Astrocyte (in vitro differentiated cells and primary cell): ENCODE data around the gene TREX2. TPM values are rescaled to one million over a fixed set of nuclear protein-coding genes. Genes with fewer than 3 reads are reported as not detected.

Experiments used
- DNase-seq: peaks from one replicate; pipeline ENCODE4 v3.0.0-alpha.2; 2010; ENCODE audit warnings: low read depth
- FAIRE-seq: peaks from 2 replicates; lab custom pipeline; 2011; peaks lifted over from hg19 to GRCh38; lab: Jason Lieb, UNC
- H2AFZ ChIP-seq: 2 replicates; pipeline ENCODE4 v1.6.0; 2012; ENCODE audit warnings: low read depth, low read length, inconsistent platforms
- H3K27ac ChIP-seq: 2 replicates; pipeline ENCODE4 v1.5.1; 2011; ENCODE audit warnings: low read depth, low read length, inconsistent platforms
- H3K27me3 ChIP-seq: 2 replicates; pipeline ENCODE4 v1.6.0; 2011; ENCODE audit warnings: low read length, inconsistent platforms; ENCODE audit not compliant: insufficient read depth
- H3K36me3 ChIP-seq: 2 replicates; pipeline ENCODE4 v1.5.1; 2011; ENCODE audit warnings: low read length, inconsistent platforms; ENCODE audit not compliant: insufficient read depth
- H3K4me1 ChIP-seq: 2 replicates; pipeline ENCODE4 v1.5.1; 2011; ENCODE audit warnings: low read length, inconsistent platforms; ENCODE audit not compliant: insufficient read depth
- H3K4me2 ChIP-seq: 2 replicates; pipeline ENCODE4 v1.6.0; 2012; ENCODE audit warnings: low read length, inconsistent platforms
- H3K4me3 ChIP-seq: 2 replicates; pipeline ENCODE4 v1.5.1; 2011; ENCODE audit warnings: low read depth, mild to moderate bottlenecking, low read length, inconsistent platforms; ENCODE audit not compliant: insufficient read depth
- H3K79me2 ChIP-seq: 2 replicates; pipeline ENCODE4 v1.6.0; 2012; ENCODE audit warnings: mild to moderate bottlenecking, low read length, inconsistent platforms; ENCODE audit not compliant: insufficient read depth
- H3K9ac ChIP-seq: 2 replicates; pipeline ENCODE4 v1.6.0; 2012; ENCODE audit warnings: mild to moderate bottlenecking, low read length, inconsistent platforms
- H3K9me3 ChIP-seq: 2 replicates; pipeline ENCODE4 v1.5.1; 2012; ENCODE audit warnings: low read depth, mild to moderate bottlenecking, low read length, inconsistent platforms; ENCODE audit not compliant: insufficient read depth
- H4K20me1 ChIP-seq: 2 replicates; pipeline ENCODE4 v1.6.0; 2012; ENCODE audit warnings: low read length, inconsistent platforms; ENCODE audit not compliant: insufficient read depth
- H3K27ac Mint-ChIP-seq: one replicate; pipeline ENCODE4 v1.8.0; 2021; ENCODE audit warnings: mild to moderate bottlenecking, mixed read lengths; ENCODE audit not compliant: unreplicated experiment
- H3K27me3 Mint-ChIP-seq: one replicate; pipeline ENCODE4 v1.8.0; 2021; ENCODE audit warnings: low read depth, mixed read lengths; ENCODE audit not compliant: unreplicated experiment
- H3K36me3 Mint-ChIP-seq: one replicate; pipeline ENCODE4 v1.8.0; 2021; ENCODE audit warnings: low read depth, mixed read lengths; ENCODE audit not compliant: unreplicated experiment
- H3K4me1 Mint-ChIP-seq: one replicate; pipeline ENCODE4 v1.8.0; 2021; ENCODE audit warnings: low read depth, mixed read lengths; ENCODE audit not compliant: unreplicated experiment
- H3K4me3 Mint-ChIP-seq: one replicate; pipeline ENCODE4 v1.8.0; 2021; ENCODE audit warnings: mild to moderate bottlenecking, moderate library complexity, mixed read lengths; ENCODE audit not compliant: unreplicated experiment
- H3K9me3 Mint-ChIP-seq: one replicate; pipeline ENCODE4 v1.8.0; 2021; ENCODE audit warnings: mild to moderate bottlenecking, mixed read lengths; ENCODE audit not compliant: unreplicated experiment
- CTCF ChIP-seq: IDR thresholded peaks from 2 replicates; pipeline ENCODE4 v1.5.1; 2011; ENCODE audit warnings: low read depth, mild to moderate bottlenecking, inconsistent platforms, low read length, moderate library complexity; ENCODE audit not compliant: insufficient read depth
- EZH2 ChIP-seq: IDR thresholded peaks from 2 replicates; pipeline ENCODE4 v1.6.1; 2012; ENCODE audit warnings: mild to moderate bottlenecking, low read length, inconsistent platforms; ENCODE audit not compliant: insufficient read depth
- total RNA-seq: library from RNA; stranded (reverse); gene quantifications from 2 replicates; pipeline ENCODE4 v1.2.1, GENCODE V29; 2021

The TREX2 gene
- total RNA-seq, 1 donor from 2014 or later = 0.36 TPM

- Histone ChIP-seq H3K9me3 (no peaks in the 10 kb centered on the region), H3K79me2 (no peaks in the 10 kb centered on the region), H3K27ac (no peak overlapping the region), H3K9ac (no peak overlapping the region), H4K20me1 (no peaks in the 10 kb centered on the region), H3K36me3 (no peaks in the 10 kb centered on the region), H3K27me3 (no peaks in the 10 kb centered on the region), H3K4me1 (no peaks in the 10 kb centered on the region), H2AFZ (no peak overlapping the region), H3K4me3 (no peak overlapping the region), H3K4me2 (no peak overlapping the region)
- Mint-ChIP-seq H3K4me1 (no peaks in the 10 kb centered on the region), H3K4me3 (no peak overlapping the region), H3K27me3 (peaks cover 5% of the 10 kb centered on the region), H3K9me3 (no peaks in the 10 kb centered on the region), H3K27ac (no peak overlapping the region), H3K36me3 (no peaks in the 10 kb centered on the region)
- DNase-seq = no peak
- TF ChIP-seq EZH2 (no peak), CTCF (no peak)
- no peak for FAIRE-seq
These were observed 2.2 kb downstream of the TREX2 start for GRCh38 chrX:153443476-153444332.

- DNase-seq (no peak), FAIRE-seq (no peak)
- Histone ChIP-seq H3K4me2 (no peak overlapping the region), H3K4me1 (no peaks in the 10 kb centered on the region), H2AFZ (no peak overlapping the region), H3K9me3 (no peaks in the 10 kb centered on the region), H3K79me2 (no peaks in the 10 kb centered on the region), H3K4me3 (no peak overlapping the region), H3K36me3 (no peaks in the 10 kb centered on the region), H3K27ac (no peak overlapping the region), H4K20me1 (no peaks in the 10 kb centered on the region), H3K9ac (no peak overlapping the region), H3K27me3 (no peaks in the 10 kb centered on the region)
- Mint-ChIP-seq H3K4me1 (no peaks in the 10 kb centered on the region), H3K27ac (no peak overlapping the region), H3K36me3 (no peaks in the 10 kb centered on the region), H3K27me3 (peaks cover 5% of the 10 kb centered on the region), H3K4me3 (no peak overlapping the region), H3K9me3 (no peaks in the 10 kb centered on the region)
- no peak for TF ChIP-seq CTCF
- TF ChIP-seq EZH2 = no peak
These were observed 3.4 kb downstream of the TREX2 start for GRCh38 chrX:153442463-153442862.

- Histone ChIP-seq H2AFZ (no peak overlapping the region), H3K4me1 (no peaks in the 10 kb centered on the region), H3K79me2 (no peaks in the 10 kb centered on the region), H4K20me1 (no peaks in the 10 kb centered on the region), H3K27ac (no peak overlapping the region), H3K9me3 (no peaks in the 10 kb centered on the region), H3K9ac (no peak overlapping the region), H3K27me3 (no peaks in the 10 kb centered on the region), H3K36me3 (no peaks in the 10 kb centered on the region), H3K4me2 (no peak overlapping the region), H3K4me3 (no peak overlapping the region)
- Mint-ChIP-seq H3K27ac (no peak overlapping the region), H3K36me3 (no peaks in the 10 kb centered on the region), H3K9me3 (no peaks in the 10 kb centered on the region), H3K4me3 (no peak overlapping the region), H3K4me1 (no peaks in the 10 kb centered on the region), H3K27me3 (peaks cover 8% of the 10 kb centered on the region)
- TF ChIP-seq EZH2 = no peak
- TF ChIP-seq CTCF = no peak
- FAIRE-seq = no peak
- no peak for DNase-seq
These were observed 3.9 kb downstream of the TREX2 start for GRCh38 chrX:153441981-153442380.
